Subcutaneous adipose tissue (tissue), 4 donors: Measurements from ENCODE around the gene ANO4. TPM values are rescaled to one million over a fixed set of nuclear protein-coding genes. Genes with fewer than 3 reads are reported as not detected.

Experiments
- CTCF ChIP-seq: fragments of 450-650 bp; IDR thresholded peaks from one replicate; pipeline ENCODE4 v1.5.1; 2016; ENCODE audit warnings: low read depth, mild to moderate bottlenecking, control low read depth, antibody characterized with exemption, moderate library complexity
- total RNA-seq, 4 donors: library from RNA; depleted of rRNA; stranded (reverse); fragments of >200 nt; gene quantifications; one replicate each; pipeline ENCODE4 v1.1.0, GENCODE V29; 2016

The ANO4 gene
- under 1 TPM in 2 of 4 donors, not detected in 2; 0.22 to 0.82 TPM for total RNA-seq

GRCh38 chr12:100794441-100795173, at the start of gene ANO4:
ANO4 (plus strand) TSS chr12:100794776; CDS start chr12:100901786, 107,010 bp downstream.
- TF ChIP-seq CTCF: no peak

DNA sequence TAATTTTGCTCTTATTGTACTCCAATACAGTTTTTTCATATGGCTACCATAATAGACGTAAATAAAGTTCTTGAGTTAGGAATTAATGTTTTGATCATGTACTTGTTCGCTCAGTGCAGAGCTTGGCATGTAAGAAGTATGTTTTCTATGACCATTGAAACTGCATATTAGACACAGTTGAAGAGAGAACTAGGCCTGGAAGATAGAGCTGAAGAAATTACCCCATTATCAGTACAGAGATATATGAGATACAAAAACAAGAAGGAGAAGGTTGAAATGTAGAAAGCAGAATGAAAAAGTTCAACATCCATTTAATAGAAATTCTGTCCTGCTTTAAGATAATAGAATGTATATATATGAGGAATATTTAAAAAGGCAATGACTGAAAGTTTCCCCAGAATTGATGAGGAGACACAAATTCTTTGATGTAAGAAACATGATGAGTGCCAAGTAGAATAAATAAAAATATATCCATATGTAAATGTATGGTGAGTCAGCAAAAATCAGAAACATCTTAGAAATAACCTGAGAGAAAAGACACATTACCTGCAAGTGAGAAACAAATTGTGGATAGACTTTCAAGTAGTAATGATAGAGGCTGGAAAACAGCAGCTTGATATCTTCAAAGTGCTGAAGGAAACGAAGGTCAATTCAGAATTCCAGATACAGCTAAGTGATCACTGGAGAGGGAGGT, 49.1 kb upstream of the ANO4 start:
- no peak for TF ChIP-seq CTCF

DNA sequence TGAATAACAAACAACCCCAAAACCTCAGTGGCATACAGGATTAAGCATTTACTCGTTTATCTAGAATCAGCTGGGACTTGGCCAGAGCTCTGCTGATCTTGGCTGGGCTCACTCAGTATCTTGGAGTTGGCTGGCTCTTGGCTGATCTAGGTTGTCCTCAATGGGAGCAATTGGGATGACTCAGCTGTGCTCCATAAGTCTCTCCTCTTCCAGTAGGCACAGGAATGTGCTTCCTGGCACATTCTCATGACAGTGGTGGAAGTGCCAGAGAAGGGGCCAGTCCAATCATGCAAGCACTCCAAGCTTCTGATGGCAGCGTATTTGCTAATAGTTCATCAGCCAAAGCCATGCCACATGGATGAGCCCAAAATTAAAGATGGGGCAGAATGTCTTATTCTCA, 41.7 kb upstream of the ANO4 start:
- TF ChIP-seq CTCF: no peak

DNA sequence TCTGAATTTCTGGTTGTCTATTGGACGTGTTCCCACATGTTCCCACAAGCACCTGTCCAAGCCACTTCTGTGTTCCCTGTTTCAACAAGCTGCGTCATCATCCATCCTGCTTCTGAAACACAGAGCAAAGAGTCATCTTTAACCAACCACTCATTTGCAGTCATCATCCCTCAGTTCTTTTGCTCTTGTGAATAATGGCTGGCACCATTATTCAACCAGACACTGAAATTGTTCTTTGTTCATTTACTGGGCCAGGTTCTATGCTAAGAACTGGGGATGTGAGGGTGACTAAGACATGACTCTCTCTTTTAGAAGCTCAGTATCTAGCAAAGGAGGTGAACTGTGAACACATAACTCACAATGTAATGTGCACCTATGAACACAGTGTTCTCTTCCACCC, 40.7 kb upstream of the ANO4 start:
- TF ChIP-seq CTCF: no peak

DNA sequence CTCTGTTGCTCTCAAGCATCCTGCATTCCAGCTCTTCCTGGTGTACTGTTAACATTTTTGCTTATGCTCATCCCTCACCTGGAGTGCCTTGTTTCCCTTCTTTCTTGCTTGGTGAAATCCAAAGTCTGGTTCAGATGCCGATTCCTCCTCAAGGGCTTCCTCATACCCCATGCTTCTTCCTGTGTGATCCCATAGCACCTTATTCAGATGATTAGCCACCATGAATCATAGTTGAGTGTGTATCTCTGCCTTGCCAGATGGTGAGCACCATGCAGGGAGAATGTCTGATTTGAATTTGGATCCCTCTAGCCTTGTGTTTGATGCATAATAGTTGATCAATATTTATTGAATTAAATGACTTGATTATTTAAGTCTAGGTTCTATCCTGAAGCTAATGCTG, 39.4 kb upstream of the ANO4 start:
- TF ChIP-seq CTCF: no peak

- TF ChIP-seq CTCF: no peak
These were observed 36.5 kb upstream of the ANO4 start for GRCh38 chr12:100758083-100758482.

DNA sequence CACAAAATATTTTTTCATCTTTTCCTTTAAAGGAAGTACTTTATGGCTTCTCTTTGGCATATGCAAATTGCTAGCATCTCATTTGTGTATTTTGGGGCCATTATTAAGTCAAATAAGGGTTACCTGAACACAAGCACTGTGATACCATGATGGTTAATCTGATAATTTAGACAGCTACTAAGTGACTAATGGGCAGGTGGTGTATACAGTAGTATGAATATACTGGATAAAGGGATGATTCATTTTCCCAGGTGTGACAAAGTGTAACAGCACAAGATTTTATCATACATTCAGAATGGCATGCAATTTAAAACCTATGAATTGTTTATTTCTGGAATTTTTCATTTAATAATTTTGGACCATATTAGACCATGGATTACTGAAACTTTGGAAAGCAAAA, 27.2 kb upstream of the ANO4 start:
- no peak for TF ChIP-seq CTCF
